OCI-LY3 (cell line): ENCODE results near the gene PDPN.

ENCODE experiments used
- H2AFZ ChIP-seq: fragments of 200-600, 300-600 bp; shearing (Covaris generic); 2 replicates; pipeline ENCODE4 v1.6.0; 2014; ENCODE audit warnings: antibody characterized with exemption, low read depth, low read length
- H3K27ac ChIP-seq: fragments of 200-600, 300-600 bp; sonication (generic); 2 replicates; pipeline ENCODE4 v1.5.1; 2014; ENCODE audit warnings: mild to moderate bottlenecking, low read length, moderate library complexity, mixed read lengths
- H3K27me3 ChIP-seq: fragments of 200-600, 300-600 bp; sonication (generic); 2 replicates; pipeline ENCODE4 v1.6.1; 2014; ENCODE audit warnings: low read depth, low read length, mixed read lengths
- H3K36me3 ChIP-seq: fragments of 200-600, 300-600 bp; sonication (generic); replicated peaks from 2 replicates; pipeline ENCODE3; 2014; ENCODE audit warnings: low read depth, low read length, mixed read lengths
- H3K4me1 ChIP-seq: fragments of 300-600, 200-600 bp; sonication (generic); 2 replicates; pipeline ENCODE4 v1.6.1; 2014; ENCODE audit warnings: low read length, mixed read lengths
- H3K4me2 ChIP-seq: fragments of 200-600, 300-600 bp; sonication (generic); 2 replicates; pipeline ENCODE4 v1.6.1; 2014; ENCODE audit warnings: low read length, mixed read lengths
- H3K4me3 ChIP-seq: fragments of 300-600, 200-600 bp; sonication (generic); 2 replicates; pipeline ENCODE4 v1.5.1; 2014; ENCODE audit warnings: antibody characterized with exemption, mild to moderate bottlenecking, low read length, moderate library complexity
- H3K79me2 ChIP-seq: fragments of 300-600, 200-600 bp; shearing (Covaris generic); 2 replicates; pipeline ENCODE4 v1.6.1; 2014; ENCODE audit warnings: mild to moderate bottlenecking, low read length, mixed read lengths
- H3K9ac ChIP-seq: fragments of 300-600, 200-600 bp; shearing (Covaris generic); 2 replicates; pipeline ENCODE4 v1.6.0; 2014; ENCODE audit warnings: mild to moderate bottlenecking, low read length, moderate library complexity
- H3K9me3 ChIP-seq: fragments of 200-600, 300-600 bp; shearing (Covaris generic); 2 replicates; pipeline ENCODE4 v1.6.1; 2014; ENCODE audit warnings: low read length, mixed read lengths; ENCODE audit not compliant: insufficient read depth
- H4K20me1 ChIP-seq: fragments of 200-600, 300-600 bp; sonication (generic); 2 replicates; pipeline ENCODE4 v1.6.1; 2016; ENCODE audit warnings: low read length, mixed read lengths; ENCODE audit not compliant: insufficient read depth
- CTCF ChIP-seq: fragments of 200-600, 300-600 bp; sonication (generic); IDR thresholded peaks from 2 replicates; pipeline ENCODE4 v1.5.1; 2014; ENCODE audit warnings: antibody characterized with exemption, low read length, low read depth
- EZH2phosphoT487 ChIP-seq: fragments of 200-600 bp; shearing (Covaris generic); IDR thresholded peaks from 2 replicates; pipeline ENCODE4 v1.6.1; 2018; ENCODE audit warnings: antibody characterized with exemption, mixed run types, low read depth

PDPN gene

GRCh38 chr1:13583595-13583965 lies at the start of gene PDPN:
TSS of gene PDPN (plus strand) at chr1:13583832. CDS start at chr1:13584034, 202 bp downstream.
- Histone ChIP-seq H3K9me3 (no peaks in the 10 kb centered on the region), H3K4me1 (no peaks in the 10 kb centered on the region), H2AFZ (no peak within 1 kb of the TSS), H3K36me3 (no peaks in the 10 kb centered on the region), H3K4me3 (no peak within 1 kb of the TSS), H3K27me3 (peaks cover 17% of the 10 kb centered on the region), H3K79me2 (no peaks in the 10 kb centered on the region), H3K4me2 (no peak within 1 kb of the TSS), H3K27ac (no peak within 1 kb of the TSS), H3K9ac (no peak within 1 kb of the TSS), H4K20me1 (no peaks in the 10 kb centered on the region)
- no peak for TF ChIP-seq EZH2phosphoT487
- no peak for TF ChIP-seq CTCF

GRCh38 chr1:13535227-13535626 lies 48.4 kb upstream of the PDPN start:
- Histone ChIP-seq H3K27me3 (no peaks in the 10 kb centered on the region), H3K9me3 (no peaks in the 10 kb centered on the region), H2AFZ (no peak overlapping the region), H3K36me3 (no peaks in the 10 kb centered on the region), H3K79me2 (no peaks in the 10 kb centered on the region), H3K4me1 (peaks cover 5% of the 10 kb centered on the region), H3K9ac (no peak overlapping the region), H4K20me1 (no peaks in the 10 kb centered on the region), H3K4me2 (no peak overlapping the region), H3K27ac (no peak overlapping the region), H3K4me3 (no peak overlapping the region)
- no peak for TF ChIP-seq EZH2phosphoT487
- no peak for TF ChIP-seq CTCF

GRCh38 chr1:13536571-13536970 lies 47.1 kb upstream of the PDPN start:
- Histone ChIP-seq H3K4me3 (no peak overlapping the region), H3K79me2 (no peaks in the 10 kb centered on the region), H2AFZ (no peak overlapping the region), H3K9me3 (no peaks in the 10 kb centered on the region), H3K4me1 (no peaks in the 10 kb centered on the region), H3K27ac (no peak overlapping the region), H4K20me1 (no peaks in the 10 kb centered on the region), H3K36me3 (no peaks in the 10 kb centered on the region), H3K27me3 (no peaks in the 10 kb centered on the region), H3K9ac (no peak overlapping the region), H3K4me2 (no peak overlapping the region)
- TF ChIP-seq CTCF (no peak), EZH2phosphoT487 (no peak)

- Histone ChIP-seq H3K4me2 (no peak overlapping the region), H4K20me1 (no peaks in the 10 kb centered on the region), H3K4me3 (no peak overlapping the region), H3K79me2 (no peaks in the 10 kb centered on the region), H3K36me3 (no peaks in the 10 kb centered on the region), H3K27me3 (no peaks in the 10 kb centered on the region), H3K4me1 (no peaks in the 10 kb centered on the region), H3K9ac (no peak overlapping the region), H3K27ac (no peak overlapping the region), H2AFZ (no peak overlapping the region), H3K9me3 (no peaks in the 10 kb centered on the region)
- TF ChIP-seq CTCF: no peak
- no peak for TF ChIP-seq EZH2phosphoT487
Observed at GRCh38 chr1:13538832-13539231, 44.8 kb upstream of the PDPN start.
